Heart left ventricle (tissue), 16 donors: ENCODE measurements around the gene LPP. TPM values are rescaled to one million over a fixed set of nuclear protein-coding genes. Genes with fewer than 3 reads are reported as not detected.

Source experiments
- ATAC-seq, 4 donors: fragments of 200-7000 bp; cut with Tn5 transposase; one replicate each; pipeline ENCODE4 v1.9.1; 2020 to 2022; ENCODE audit warnings: moderate library complexity in 4 of 4, mild to moderate bottlenecking in 3 of 4, moderate number of reproducible peaks in 1 of 4
- DNase-seq, 5 donors: peaks; one replicate each; pipeline ENCODE4 v3.0.0-alpha.2; 2020
- H3K27ac ChIP-seq, 12 donors: fragments of 200-600 bp; sonication (generic) in 4 of 12; one replicate each; pipeline versions ENCODE4 v1.5.0 to v1.8.0; 2016 to 2022; ENCODE audit warnings: mild to moderate bottlenecking in 2 of 12
- H3K27me3 ChIP-seq, 9 donors: fragments of 200-600 bp; sonication (generic) in 2 of 9; one replicate each; pipeline versions ENCODE4 v1.5.1 to v1.8.0; 2016 to 2022; ENCODE audit warnings: mild to moderate bottlenecking in 3 of 9
- H3K36me3 ChIP-seq, 9 donors: fragments of 200-600 bp; sonication (generic) in 2 of 9; one replicate each; pipeline versions ENCODE4 v1.5.0 to v1.8.0; 2018 to 2022; ENCODE audit warnings: mild to moderate bottlenecking in 2 of 9
- H3K4me1 ChIP-seq, 12 donors: fragments of 200-600 bp; sonication (generic) in 4 of 12; one replicate each; pipeline versions ENCODE4 v1.5.0 to v1.8.0; 2016 to 2022; ENCODE audit warnings: mild to moderate bottlenecking in 3 of 12
- H3K4me3 ChIP-seq, 12 donors: fragments of 200-600 bp; sonication (generic) in 4 of 12; one replicate each; pipeline versions ENCODE4 v1.5.0 to v1.8.0; 2017 to 2022; ENCODE audit warnings: mild to moderate bottlenecking in 9 of 12, moderate library complexity in 4 of 12
- H3K9me3 ChIP-seq, 12 donors: fragments of 200-600 bp; sonication (generic) in 4 of 12; one replicate each; pipeline versions ENCODE4 v1.5.0 to v1.8.0; 2016 to 2022; ENCODE audit warnings: mild to moderate bottlenecking in 1 of 12
- POLR2A ChIP-seq, 2 donors: fragments of 450-650 bp; IDR thresholded peaks; one replicate each; pipeline ENCODE4 v1.6.1; 2017; ENCODE audit warnings: antibody characterized with exemption in 2 of 2, mild to moderate bottlenecking in 2 of 2, moderate library complexity in 2 of 2
- WGBS, 4 donors: extraction: QIAGEN DNeasy Blood & Tissue Kit in 2 of 4; methylation state at CpG; one replicate each; pipeline versions ENCODE4 v1.1.5 to v1.1.7; 2013 to 2018; 5-methylcytosine and 5-hydroxymethylcytosine counted together
- intact Hi-C, 10 donors: fragments of 100-400 bp; cut with DNase I; formaldehyde crosslinking; loops; one replicate each; pipeline versions ENCODE4 v1.11.1 to v1.14.2; 2022
- polyA plus RNA-seq, 2 donors: library from polyadenylated mRNA; stranded (reverse); fragments of 200-250 nt; gene quantifications; one replicate each; pipeline ENCODE4 v1.2.3, GENCODE V29; 2013
- total RNA-seq, 9 donors: library from RNA; depleted of rRNA in 2 of 9; stranded (reverse); fragments of >200 nt in 2 of 9; fragmentation: NEBNext Ultra II Directional in 3 of 9; extraction: Animal tissue kit (Norgen Biotek cat#: 25700) in 3 of 9; gene quantifications; one replicate each; pipeline versions ENCODE4 v1.1.0 to v1.2.4, GENCODE V29; 2016 to 2023
- TF ChIP-seq, protein P1 (sequence below), 12 donors: fragments of 200-600 bp; sonication (generic) in 4 of 12; IDR thresholded peaks; one replicate each; pipeline versions ENCODE4 v1.5.0 to v1.8.0; 2018 to 2022; ENCODE audit warnings: antibody characterized with exemption in 12 of 12, mild to moderate bottlenecking in 5 of 12
- donor health status: ischemic (EF 13 %, LVEDD 7.1; RV severe dilation, severe dysfunction).
- donor health status: healthy with polysubstance abuse.
- donor health status: DM: no; HTN: yes; CAD: no.
- donor health status: DM: no; HTN: no; CAD: no.
- donor health status: ischemic (EF 25% LVEDD 6.9; RV normal size, moderate dysfunction).
- donor health status: ischemic (EF 25% LVEDD 5.7; RV mildly dilated, moderate dysfunction).
- donor health status: healthy.
- donor health status: DM: yes; HTN: yes; CAD: no.
- donor health status: ischemic (EF 35%, LVEDD 5.7; RV mildly dilated, moderate dysfunction).
- donor health status: nonischemic (EF 11% LVEDD 7.7; RV severe dilation, severe dysfunction).
- donor health status: DM: yes; HTN: yes; CAD: no.
- donor health status: PGD.
- donor health status: ischemic (EF 29% LVEDD 5.4; RV normal size, mild dysfunction).
- donor health status: nonischemic (EF 23%, LVEDD 6.1; RV moderate dilation, normal function).

LPP gene
- total and polyA plus RNA-seq, 11 donors = 9.2 to 178 (median 100) TPM

DNA sequence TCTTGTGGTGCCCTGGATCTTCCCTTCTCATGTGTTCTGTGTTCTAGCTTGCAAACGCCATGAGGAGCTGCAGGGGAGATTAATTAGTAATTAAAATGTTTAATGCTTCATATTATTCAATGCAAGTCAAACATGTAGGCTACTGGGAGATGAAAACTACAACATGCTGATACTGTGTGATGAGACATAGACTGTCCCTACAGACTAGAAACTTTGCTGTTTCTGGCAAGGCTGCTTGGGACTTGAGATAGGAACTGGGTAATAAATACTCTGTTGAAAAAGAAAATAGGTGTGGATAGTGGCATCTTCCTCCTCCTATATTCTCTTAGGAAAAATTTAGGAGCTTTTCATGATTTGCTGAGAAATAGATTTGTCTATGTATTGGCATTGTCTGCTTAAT lies 379.2 kb downstream of the LPP start:
- intact Hi-C loops = no loop called here
- H3K4me3 ChIP-seq = no peak overlapping the region
- H3K36me3 ChIP-seq = peaks cover 0 to 4% (median 0%) of the 10 kb centered on the region in 9 donors
- no peaks in the 10 kb centered on the region for H3K27me3 ChIP-seq
- ATAC-seq (no peak), DNase-seq (no peak)
- peaks cover 0 to 19% (median 2%) of the 10 kb centered on the region in 12 donors for H3K4me1 ChIP-seq
- no peaks in the 10 kb centered on the region for H3K9me3 ChIP-seq
- no peak for TF ChIP-seq POLR2A (IDR thresholded peaks at IDR 0.05)
- TF ChIP-seq, protein P1, sequence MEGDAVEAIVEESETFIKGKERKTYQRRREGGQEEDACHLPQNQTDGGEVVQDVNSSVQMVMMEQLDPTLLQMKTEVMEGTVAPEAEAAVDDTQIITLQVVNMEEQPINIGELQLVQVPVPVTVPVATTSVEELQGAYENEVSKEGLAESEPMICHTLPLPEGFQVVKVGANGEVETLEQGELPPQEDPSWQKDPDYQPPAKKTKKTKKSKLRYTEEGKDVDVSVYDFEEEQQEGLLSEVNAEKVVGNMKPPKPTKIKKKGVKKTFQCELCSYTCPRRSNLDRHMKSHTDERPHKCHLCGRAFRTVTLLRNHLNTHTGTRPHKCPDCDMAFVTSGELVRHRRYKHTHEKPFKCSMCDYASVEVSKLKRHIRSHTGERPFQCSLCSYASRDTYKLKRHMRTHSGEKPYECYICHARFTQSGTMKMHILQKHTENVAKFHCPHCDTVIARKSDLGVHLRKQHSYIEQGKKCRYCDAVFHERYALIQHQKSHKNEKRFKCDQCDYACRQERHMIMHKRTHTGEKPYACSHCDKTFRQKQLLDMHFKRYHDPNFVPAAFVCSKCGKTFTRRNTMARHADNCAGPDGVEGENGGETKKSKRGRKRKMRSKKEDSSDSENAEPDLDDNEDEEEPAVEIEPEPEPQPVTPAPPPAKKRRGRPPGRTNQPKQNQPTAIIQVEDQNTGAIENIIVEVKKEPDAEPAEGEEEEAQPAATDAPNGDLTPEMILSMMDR (IDR thresholded peaks at IDR 0.05) = no peak
- 60 to 78% (median 68%) methylated on average over 1 of the region's 1 CpG for WGBS, 4 donors
- peak overlapping the region in 1 of 12 donors; percentile 0 for H3K27ac ChIP-seq

DNA sequence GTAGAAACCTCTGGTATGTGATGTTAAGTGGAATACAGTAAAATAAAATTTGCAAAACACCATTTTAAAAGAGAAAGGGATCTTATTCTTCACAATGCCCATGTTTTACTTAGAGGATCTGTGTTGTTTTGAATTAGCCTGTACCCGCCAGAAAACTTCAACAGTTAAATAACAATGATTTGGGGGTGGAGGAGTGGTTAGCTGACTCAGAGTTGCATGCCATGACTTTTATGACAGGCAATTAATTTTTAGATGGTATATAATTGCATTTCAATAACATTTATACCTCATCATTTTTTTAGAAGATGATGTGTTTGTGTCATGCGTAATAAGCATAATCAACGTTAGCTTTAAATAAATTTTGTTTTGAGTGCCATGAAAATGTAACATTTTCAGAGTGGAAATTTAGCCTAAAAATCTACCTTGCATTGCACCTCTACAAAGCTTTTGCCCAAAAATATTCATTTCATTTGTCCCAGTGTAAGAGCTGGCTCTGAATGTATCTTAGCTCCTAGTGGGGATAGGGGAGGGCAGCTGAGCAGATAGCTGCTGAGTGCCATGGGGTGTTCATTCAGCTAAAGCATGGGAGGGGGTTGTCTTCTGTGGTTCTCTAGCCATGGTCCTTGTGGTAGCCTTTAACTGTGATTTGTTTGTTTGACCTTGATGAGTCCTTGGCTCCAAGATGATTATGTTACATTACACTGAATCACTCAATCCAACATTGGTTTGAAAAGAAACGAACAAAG lies 379.8 kb downstream of the LPP start:
- Histone ChIP-seq H3K27ac (peak overlapping the region in 1 of 12 donors; percentile 0), H3K4me3 (no peak overlapping the region), H3K4me1 (peaks cover 0 to 19% (median 2%) of the 10 kb centered on the region in 12 donors), H3K27me3 (no peaks in the 10 kb centered on the region), H3K36me3 (no peaks in the 10 kb centered on the region), H3K9me3 (no peaks in the 10 kb centered on the region)
- DNase-seq = no peak
- no peak for TF ChIP-seq POLR2A (IDR thresholded peaks at IDR 0.05)
- TF ChIP-seq, protein P1 (IDR thresholded peaks at IDR 0.05) = no peak
- intact Hi-C loops = no loop called here
- 86 to 94% (median 89%) methylated on average over 4 of the region's 4 CpGs for WGBS, 4 donors
- ATAC-seq = peak in 3 of 4 donors; percentile 22 to 36 (median 36)

DNA sequence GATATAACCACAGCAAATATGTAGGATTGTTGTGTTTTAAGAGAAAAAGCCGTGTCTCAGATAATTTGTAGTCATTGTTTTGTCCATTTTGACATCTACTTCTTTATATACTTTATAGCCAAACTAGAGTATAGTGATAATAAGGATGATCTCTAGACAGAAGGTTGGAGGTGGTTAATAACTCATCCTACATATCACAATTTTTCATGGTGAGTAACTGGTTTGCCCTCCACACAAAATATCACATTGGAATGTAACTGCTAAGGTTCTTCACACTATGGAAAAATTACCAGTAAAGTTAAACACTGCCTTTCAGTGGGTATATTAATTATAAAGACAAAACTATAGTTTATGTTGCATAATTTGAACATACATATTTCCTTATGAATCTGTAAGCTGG lies 380.7 kb downstream of the LPP start:
- Histone ChIP-seq H3K9me3 (no peaks in the 10 kb centered on the region), H3K4me3 (no peak overlapping the region), H3K27me3 (no peaks in the 10 kb centered on the region), H3K4me1 (peaks cover 0 to 19% (median 2%) of the 10 kb centered on the region in 12 donors), H3K27ac (peak overlapping the region in 1 of 12 donors; percentile 0), H3K36me3 (no peaks in the 10 kb centered on the region)
- no peak for ATAC-seq
- intact Hi-C loops = no loop called here
- DNase-seq = no peak
- TF ChIP-seq, protein P1 (IDR thresholded peaks at IDR 0.05) = no peak
- no peak for TF ChIP-seq POLR2A (IDR thresholded peaks at IDR 0.05)
- WGBS, 4 donors = 91 to 99% (median 97%) methylated on average over 1 of the region's 1 CpG

DNA sequence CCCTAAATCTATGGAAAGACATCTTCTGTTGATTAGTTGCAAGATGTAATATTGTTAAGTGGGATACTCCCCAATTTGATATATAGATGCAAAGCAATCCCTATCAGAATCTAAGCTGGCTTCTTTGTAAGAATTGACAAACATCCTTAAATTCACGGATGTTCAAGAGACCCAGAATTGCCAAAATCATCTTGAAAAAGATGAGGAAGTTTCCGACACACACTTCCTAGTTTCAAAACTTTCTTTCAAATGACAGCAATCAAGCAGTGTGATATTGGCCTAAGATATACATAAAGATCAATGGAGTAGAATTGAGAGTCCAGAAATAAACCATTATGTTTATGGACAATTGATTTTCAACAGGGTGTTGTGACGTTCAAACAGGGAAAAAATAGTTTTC lies 383.6 kb downstream of the LPP start:
- DNase-seq = no peak

More for the DNA sequence above, 383.6 kb downstream of the LPP start:
- H3K36me3 ChIP-seq = no peaks in the 10 kb centered on the region
- 92 to 98% (median 94%) methylated on average over 3 of the region's 3 CpGs for WGBS, 4 donors
- intact Hi-C loops = no loop called here
- peaks cover 0 to 16% (median 4%) of the 10 kb centered on the region in 12 donors for H3K4me1 ChIP-seq
- no peaks in the 10 kb centered on the region for H3K9me3 ChIP-seq
- H3K27ac ChIP-seq = no peak overlapping the region
- no peak for ATAC-seq
- TF ChIP-seq, protein P1 (IDR thresholded peaks at IDR 0.05) = no peak
- TF ChIP-seq POLR2A (IDR thresholded peaks at IDR 0.05) = no peak
- no peaks in the 10 kb centered on the region for H3K27me3 ChIP-seq
- H3K4me3 ChIP-seq = no peak overlapping the region
